Raji (cell line): Measurements from ENCODE around the gene KRT76.

Source experiments
- POLR2A ChIP-seq: IDR thresholded peaks from 2 replicates; pipeline ENCODE4 v1.6.1; 2011; ENCODE audit warnings: low read depth, low read length, control low read depth; ENCODE audit not compliant: insufficient read depth

Gene KRT76

GRCh38 chr12:52726451-52726850 is 50.7 kb downstream of the KRT76 start:
- TF ChIP-seq POLR2A, result no peak

GRCh38 chr12:52724384-52724783 is 52.8 kb downstream of the KRT76 start:
- no peak for TF ChIP-seq POLR2A

- TF ChIP-seq POLR2A, result no peak
Measured at GRCh38 chr12:52722680-52723079, 54.5 kb downstream of the KRT76 start.

- TF ChIP-seq POLR2A, result no peak
Measured at GRCh38 chr12:52721838-52722470, 55.2 kb downstream of the KRT76 start.

- TF ChIP-seq POLR2A, result no peak
Measured at GRCh38 chr12:52720365-52720886, 56.7 kb downstream of the KRT76 start.
